ENCODE data around the gene EVI5.

DNA sequence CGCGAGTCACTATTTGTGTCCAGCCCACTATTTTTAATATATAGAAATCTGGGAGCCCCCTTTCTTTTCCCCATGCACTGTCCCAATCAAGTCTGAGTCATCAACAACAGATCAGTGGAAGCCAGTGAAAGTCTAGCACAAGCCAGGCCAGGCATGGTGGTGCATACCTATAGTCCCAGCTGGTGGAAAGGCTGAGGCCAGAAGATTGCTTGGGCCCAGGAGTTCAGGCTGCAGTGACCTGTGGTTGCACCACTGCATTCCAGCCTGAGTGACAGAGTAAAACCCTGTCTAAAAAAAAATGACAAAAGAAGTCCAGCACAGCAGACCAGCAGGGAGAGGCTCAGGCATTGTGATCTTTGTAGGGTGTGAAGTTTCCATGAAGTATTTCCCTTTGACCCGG, 38.0 kb upstream of the EVI5 start:
- TF ChIP-seq, protein P1, sequence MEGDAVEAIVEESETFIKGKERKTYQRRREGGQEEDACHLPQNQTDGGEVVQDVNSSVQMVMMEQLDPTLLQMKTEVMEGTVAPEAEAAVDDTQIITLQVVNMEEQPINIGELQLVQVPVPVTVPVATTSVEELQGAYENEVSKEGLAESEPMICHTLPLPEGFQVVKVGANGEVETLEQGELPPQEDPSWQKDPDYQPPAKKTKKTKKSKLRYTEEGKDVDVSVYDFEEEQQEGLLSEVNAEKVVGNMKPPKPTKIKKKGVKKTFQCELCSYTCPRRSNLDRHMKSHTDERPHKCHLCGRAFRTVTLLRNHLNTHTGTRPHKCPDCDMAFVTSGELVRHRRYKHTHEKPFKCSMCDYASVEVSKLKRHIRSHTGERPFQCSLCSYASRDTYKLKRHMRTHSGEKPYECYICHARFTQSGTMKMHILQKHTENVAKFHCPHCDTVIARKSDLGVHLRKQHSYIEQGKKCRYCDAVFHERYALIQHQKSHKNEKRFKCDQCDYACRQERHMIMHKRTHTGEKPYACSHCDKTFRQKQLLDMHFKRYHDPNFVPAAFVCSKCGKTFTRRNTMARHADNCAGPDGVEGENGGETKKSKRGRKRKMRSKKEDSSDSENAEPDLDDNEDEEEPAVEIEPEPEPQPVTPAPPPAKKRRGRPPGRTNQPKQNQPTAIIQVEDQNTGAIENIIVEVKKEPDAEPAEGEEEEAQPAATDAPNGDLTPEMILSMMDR (IDR thresholded peaks at IDR 0.05): no peak
- TF ChIP-seq POLR2A (IDR thresholded peaks at IDR 0.05): no peak

All from adrenal gland (tissue), 5 donors.